Calu3 (cell line): ENCODE data around the gene PHACTR4. TPM values are rescaled to one million over a fixed set of nuclear protein-coding genes. Genes with fewer than 3 reads are reported as not detected.

ENCODE experiments used
- BruUV-seq: library from RNA; stranded (reverse); fragments of 400-500 nt; replicated peaks from 2 replicates; lab custom pipeline; 2021; lab: Mats Ljungman, UMichigan
- CTCF ChIA-PET: fragments of 300-600 bp; sonication (Branson Sonifier 250); formaldehyde crosslinking; loops from one replicate; lab custom pipeline; 2022; ENCODE audit warnings: antibody characterized with exemption; lab: Charles Lee
- DNase-seq: peaks from one replicate; pipeline ENCODE4 v3.0.0; 2022
- H3K27ac Mint-ChIP-seq: one replicate; pipeline ENCODE4 v1.8.0; 2022; ENCODE audit warnings: mixed read lengths; ENCODE audit not compliant: unreplicated experiment
- H3K27me3 Mint-ChIP-seq: one replicate; pipeline ENCODE4 v1.8.0; 2022; ENCODE audit warnings: mixed read lengths; ENCODE audit not compliant: unreplicated experiment
- H3K36me3 Mint-ChIP-seq: one replicate; pipeline ENCODE4 v1.8.0; 2022; ENCODE audit warnings: mild to moderate bottlenecking, moderate library complexity, mixed read lengths; ENCODE audit not compliant: insufficient read depth, unreplicated experiment
- H3K4me1 Mint-ChIP-seq: one replicate; pipeline ENCODE4 v1.8.0; 2022; ENCODE audit warnings: mild to moderate bottlenecking, low read depth, mixed read lengths; ENCODE audit not compliant: unreplicated experiment
- H3K4me3 Mint-ChIP-seq: one replicate; pipeline ENCODE4 v1.8.0; 2022; ENCODE audit warnings: mild to moderate bottlenecking, low read depth, moderate library complexity, mixed read lengths; ENCODE audit not compliant: unreplicated experiment
- H3K9me3 Mint-ChIP-seq: one replicate; pipeline ENCODE4 v1.8.0; 2022; ENCODE audit warnings: low read depth, mixed read lengths; ENCODE audit not compliant: unreplicated experiment
- intact Hi-C: fragments of 100-400 bp; cut with micrococcal nuclease; formaldehyde crosslinking; loops from one replicate; pipeline ENCODE4 v1.10.0; 2022; ENCODE audit not compliant: unreplicated experiment
- total RNA-seq: library from RNA; stranded (reverse); gene quantifications from 2 replicates; pipeline ENCODE4 v1.2.3, GENCODE V29; 2022
- TF ChIP-seq, protein P1 (sequence below): fragments of 200-600 bp; IDR thresholded peaks from one replicate; pipeline ENCODE4 v1.8.0; 2022; ENCODE audit warnings: antibody characterized with exemption; ENCODE audit not compliant: unreplicated experiment

PHACTR4 gene
- total RNA-seq, 1 experiment from 2014 or later, result 58.7 TPM

DNA sequence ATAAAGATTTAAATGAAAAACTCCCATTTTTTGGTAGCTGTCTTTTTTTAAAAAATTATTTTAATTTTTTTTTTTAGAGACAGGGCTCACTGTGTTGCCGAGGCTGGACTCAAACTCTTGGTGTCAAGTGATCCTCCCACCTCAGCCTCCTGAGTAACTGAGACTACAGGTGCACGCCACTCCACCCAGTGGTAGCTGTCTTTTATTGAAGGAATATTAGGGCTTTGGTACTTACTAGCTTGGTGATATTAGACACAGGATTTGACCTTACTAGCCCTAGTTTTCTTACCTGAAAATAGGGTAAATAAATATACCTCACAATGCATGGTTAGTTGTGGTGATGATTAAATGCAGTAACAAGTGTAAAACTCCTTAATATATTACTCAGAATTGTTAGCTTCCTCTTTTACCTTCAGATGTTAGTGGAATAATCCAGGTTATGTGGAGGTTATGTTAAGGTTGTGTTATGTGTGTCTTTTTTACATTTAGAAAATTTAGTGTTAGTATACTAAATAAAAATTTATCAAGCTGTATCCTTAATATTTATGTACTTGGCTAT, 66.8 kb downstream of the PHACTR4 start:
- TF ChIP-seq, protein P1, sequence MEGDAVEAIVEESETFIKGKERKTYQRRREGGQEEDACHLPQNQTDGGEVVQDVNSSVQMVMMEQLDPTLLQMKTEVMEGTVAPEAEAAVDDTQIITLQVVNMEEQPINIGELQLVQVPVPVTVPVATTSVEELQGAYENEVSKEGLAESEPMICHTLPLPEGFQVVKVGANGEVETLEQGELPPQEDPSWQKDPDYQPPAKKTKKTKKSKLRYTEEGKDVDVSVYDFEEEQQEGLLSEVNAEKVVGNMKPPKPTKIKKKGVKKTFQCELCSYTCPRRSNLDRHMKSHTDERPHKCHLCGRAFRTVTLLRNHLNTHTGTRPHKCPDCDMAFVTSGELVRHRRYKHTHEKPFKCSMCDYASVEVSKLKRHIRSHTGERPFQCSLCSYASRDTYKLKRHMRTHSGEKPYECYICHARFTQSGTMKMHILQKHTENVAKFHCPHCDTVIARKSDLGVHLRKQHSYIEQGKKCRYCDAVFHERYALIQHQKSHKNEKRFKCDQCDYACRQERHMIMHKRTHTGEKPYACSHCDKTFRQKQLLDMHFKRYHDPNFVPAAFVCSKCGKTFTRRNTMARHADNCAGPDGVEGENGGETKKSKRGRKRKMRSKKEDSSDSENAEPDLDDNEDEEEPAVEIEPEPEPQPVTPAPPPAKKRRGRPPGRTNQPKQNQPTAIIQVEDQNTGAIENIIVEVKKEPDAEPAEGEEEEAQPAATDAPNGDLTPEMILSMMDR, result no peak
- peaks cover 16% of the 10 kb centered on the region for H3K36me3 Mint-ChIP-seq
- H3K4me3 Mint-ChIP-seq, result no peak overlapping the region
- no peak for DNase-seq
- peaks cover 14% of the 10 kb centered on the region for H3K4me1 Mint-ChIP-seq
- no peak overlapping the region for H3K27ac Mint-ChIP-seq
- CTCF ChIA-PET, result interaction anchor here (0.5 kb wide), 1 partner anchor 26 kb away, joined by 3 read pairs; no protein-coding TSS in a partner anchor
- H3K27me3 Mint-ChIP-seq, result no peaks in the 10 kb centered on the region
- intact Hi-C loops, result loop anchor here (2.0 kb wide), 1 partner anchor 19 kb away; no protein-coding TSS in a partner anchor
- H3K9me3 Mint-ChIP-seq, result no peaks in the 10 kb centered on the region
- no TSS peak for BruUV-seq

DNA sequence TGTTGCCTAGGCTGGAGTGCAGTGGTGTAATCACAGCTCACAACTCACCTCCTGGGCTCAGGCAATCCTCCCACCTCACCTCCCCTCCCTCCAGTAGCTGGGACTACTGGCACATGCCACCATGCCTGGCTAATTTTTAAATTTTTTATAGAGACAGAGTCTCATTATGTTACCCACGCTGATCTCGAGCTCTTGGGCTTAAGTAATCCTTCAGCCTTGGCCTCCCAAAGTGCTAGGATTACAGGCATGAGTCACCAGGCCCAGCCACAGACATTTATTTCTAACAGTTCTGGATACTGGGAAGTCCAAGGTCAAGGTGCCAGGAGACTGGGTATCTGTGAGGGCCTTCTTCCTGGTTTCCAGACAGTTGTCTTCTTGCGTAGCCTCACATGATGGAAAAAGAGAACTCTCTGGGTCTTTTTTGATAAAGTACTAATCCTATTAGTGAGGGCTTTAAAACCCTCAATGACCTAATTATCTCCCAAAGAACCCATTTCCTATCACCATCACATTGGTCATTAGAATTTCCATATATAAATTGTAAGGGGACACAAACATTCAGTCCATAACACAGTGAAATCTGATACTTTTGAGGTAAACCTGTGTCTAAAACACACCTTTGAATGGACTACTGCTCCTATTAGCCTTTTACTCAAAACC, 67.9 kb downstream of the PHACTR4 start:
- TF ChIP-seq, protein P1, result no peak
- H3K4me3 Mint-ChIP-seq, result peak overlapping the region; percentile 73

DNA sequence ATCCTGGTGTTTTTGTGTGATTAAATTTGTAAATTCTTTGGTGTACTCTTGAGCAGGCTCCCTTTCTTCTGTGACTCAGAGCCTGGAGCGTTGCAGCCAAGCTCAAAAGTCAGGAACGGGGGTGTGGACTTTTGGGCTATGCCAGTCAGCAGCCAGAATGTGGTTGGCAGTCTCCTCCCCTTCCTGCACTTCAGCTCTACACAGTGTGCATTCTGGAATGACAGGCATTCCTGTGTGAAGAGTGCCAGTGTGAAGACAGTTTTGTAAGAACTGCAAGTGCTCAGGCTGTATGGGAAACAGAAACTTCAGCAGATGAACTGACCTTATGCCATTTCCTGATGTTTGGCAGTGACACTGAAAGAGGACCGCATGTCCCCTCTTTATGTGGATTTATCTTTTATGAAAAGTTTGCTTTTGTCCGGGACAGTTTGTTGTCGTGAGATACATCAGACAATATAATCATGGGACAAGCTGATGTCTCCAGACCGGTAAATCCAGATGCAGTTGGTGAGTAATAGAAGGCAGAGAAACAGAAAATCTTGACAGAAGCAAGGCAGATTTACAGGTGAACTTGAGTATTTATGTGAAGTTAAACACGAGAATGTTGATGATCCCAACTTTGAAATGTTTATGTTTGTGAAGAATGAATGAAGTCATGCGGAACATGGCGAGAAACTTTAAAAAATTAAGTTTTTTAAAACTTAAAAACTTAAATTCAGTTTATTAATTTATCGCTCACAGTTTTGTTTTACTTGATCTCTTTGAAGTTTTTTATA, 68.6 kb downstream of the PHACTR4 start:
- no peaks in the 10 kb centered on the region for H3K9me3 Mint-ChIP-seq
- no peaks in the 10 kb centered on the region for H3K27me3 Mint-ChIP-seq
- intact Hi-C loops, result loop anchor here (2.0 kb wide), 1 partner anchor 21 kb away; no protein-coding TSS in a partner anchor
- TF ChIP-seq, protein P1, result no peak
- peaks cover 14% of the 10 kb centered on the region for H3K4me1 Mint-ChIP-seq
- H3K36me3 Mint-ChIP-seq, result peaks cover 16% of the 10 kb centered on the region
- DNase-seq, result peak; percentile 81
- BruUV-seq, result TSS peak; percentile 88
- peak overlapping the region; percentile 83 for H3K27ac Mint-ChIP-seq
- CTCF ChIA-PET, result interaction anchor here (0.6 to 1.1 kb wide), 3 partner anchors 9 to 49 kb away, joined by 3 to 4 read pairs (median 3); no protein-coding TSS in a partner anchor
- peak overlapping the region; percentile 73 for H3K4me3 Mint-ChIP-seq

More for the DNA sequence above, 67.9 kb downstream of the PHACTR4 start:
- Mint-ChIP-seq H3K4me1 (peaks cover 14% of the 10 kb centered on the region), H3K9me3 (no peaks in the 10 kb centered on the region), H3K27ac (peak overlapping the region; percentile 83), H3K36me3 (peaks cover 16% of the 10 kb centered on the region), H3K27me3 (no peaks in the 10 kb centered on the region)
- TSS peak; percentile 45 for BruUV-seq
- intact Hi-C loops, result loop anchor here (2.0 kb wide), 1 partner anchor 21 kb away; no protein-coding TSS in a partner anchor
- CTCF ChIA-PET, result interaction anchor here (0.6 to 1.1 kb wide), 4 partner anchors 10 to 50 kb away, joined by 3 to 4 read pairs (median 3); no protein-coding TSS in a partner anchor
- peak; percentile 41 for DNase-seq

DNA sequence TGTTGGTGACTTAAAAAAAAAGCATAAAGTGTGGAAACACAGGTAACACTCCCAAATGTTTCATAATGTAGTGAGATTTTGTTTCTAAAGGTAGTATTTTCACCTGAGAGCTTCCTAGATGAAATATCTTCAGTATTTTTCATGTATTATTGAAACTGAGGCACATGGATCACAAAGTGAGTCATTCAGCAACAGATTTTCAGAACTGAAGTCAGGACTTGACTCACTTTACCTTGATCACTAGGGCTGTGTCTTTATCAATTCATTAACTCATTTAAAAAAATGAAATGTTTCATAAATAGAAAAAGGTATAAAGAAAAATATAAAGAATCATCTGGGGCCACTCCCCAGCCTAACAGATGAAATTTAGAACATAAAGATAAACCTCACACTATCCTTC, 69.8 kb downstream of the PHACTR4 start:
- Mint-ChIP-seq H3K27ac (no peak overlapping the region), H3K9me3 (no peaks in the 10 kb centered on the region), H3K4me1 (peaks cover 14% of the 10 kb centered on the region), H3K27me3 (no peaks in the 10 kb centered on the region), H3K4me3 (no peak overlapping the region), H3K36me3 (peaks cover 16% of the 10 kb centered on the region)
- CTCF ChIA-PET, result interaction anchor here (0.7 kb wide), 1 partner anchor 548 kb away, joined by 4 read pairs; no protein-coding TSS in a partner anchor
- TF ChIP-seq, protein P1, result no peak
- intact Hi-C loops, result no loop called here
- no peak for DNase-seq
- no TSS peak for BruUV-seq
